Fibroblast of pulmonary artery (primary cell): ENCODE results near the gene ZDHHC18.
A peak's percentile ranks its signal among the peaks of the same experiment; 100 is the strongest.
"Not testable (repeated sequence)": the region's sequence is repeated elsewhere in the genome, so short reads cannot be mapped to it uniquely, and the experiment has no call there.

Source experiments
- DNase-seq: peaks from one replicate; pipeline ENCODE4 v3.0.0-alpha.2; 2010; ENCODE audit warnings: low read depth
- H3K4me3 ChIP-seq: replicated peaks from 2 replicates; pipeline ENCODE4 v1.5.1; 2011; ENCODE audit warnings: low read depth, mild to moderate bottlenecking, control low read depth, low read length, moderate library complexity
- TF ChIP-seq, protein P1 (sequence below): IDR thresholded peaks from 2 replicates; pipeline ENCODE4 v1.5.1; 2011; ENCODE audit warnings: mild to moderate bottlenecking, control low read depth, low read length, inconsistent platforms; ENCODE audit errors: missing control alignments

Gene ZDHHC18

DNA sequence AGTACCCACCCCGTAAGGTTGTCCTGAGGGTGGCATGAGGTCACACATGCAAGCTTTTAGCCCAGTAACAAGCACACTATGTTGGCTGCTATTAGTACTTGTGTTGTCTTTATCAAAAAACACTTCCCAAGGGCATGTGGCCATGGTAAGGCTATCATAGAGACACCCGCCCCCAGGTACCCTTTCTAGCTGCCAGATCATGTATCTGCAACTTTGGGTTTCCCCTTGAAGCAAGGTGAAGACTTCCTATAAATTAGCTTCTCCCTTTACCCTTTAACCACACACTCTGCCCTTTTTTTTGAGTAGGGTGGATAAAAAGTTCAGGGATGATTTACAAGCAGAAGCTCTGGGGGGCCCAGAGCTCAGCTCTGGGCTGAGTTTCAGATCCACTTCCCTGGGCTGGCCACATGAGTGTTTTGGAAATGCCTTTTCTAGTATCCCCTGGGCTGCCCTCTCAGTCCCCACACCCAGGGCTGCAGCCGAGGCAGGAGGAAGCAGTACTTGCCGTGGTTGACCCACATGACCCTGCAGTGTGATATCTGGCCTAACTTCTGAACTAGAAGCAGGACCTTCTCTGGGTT, 2.0 kb downstream of the ZDHHC18 start:
- TF ChIP-seq, protein P1, sequence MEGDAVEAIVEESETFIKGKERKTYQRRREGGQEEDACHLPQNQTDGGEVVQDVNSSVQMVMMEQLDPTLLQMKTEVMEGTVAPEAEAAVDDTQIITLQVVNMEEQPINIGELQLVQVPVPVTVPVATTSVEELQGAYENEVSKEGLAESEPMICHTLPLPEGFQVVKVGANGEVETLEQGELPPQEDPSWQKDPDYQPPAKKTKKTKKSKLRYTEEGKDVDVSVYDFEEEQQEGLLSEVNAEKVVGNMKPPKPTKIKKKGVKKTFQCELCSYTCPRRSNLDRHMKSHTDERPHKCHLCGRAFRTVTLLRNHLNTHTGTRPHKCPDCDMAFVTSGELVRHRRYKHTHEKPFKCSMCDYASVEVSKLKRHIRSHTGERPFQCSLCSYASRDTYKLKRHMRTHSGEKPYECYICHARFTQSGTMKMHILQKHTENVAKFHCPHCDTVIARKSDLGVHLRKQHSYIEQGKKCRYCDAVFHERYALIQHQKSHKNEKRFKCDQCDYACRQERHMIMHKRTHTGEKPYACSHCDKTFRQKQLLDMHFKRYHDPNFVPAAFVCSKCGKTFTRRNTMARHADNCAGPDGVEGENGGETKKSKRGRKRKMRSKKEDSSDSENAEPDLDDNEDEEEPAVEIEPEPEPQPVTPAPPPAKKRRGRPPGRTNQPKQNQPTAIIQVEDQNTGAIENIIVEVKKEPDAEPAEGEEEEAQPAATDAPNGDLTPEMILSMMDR, result no peak
- no peak for DNase-seq
- H3K4me3 ChIP-seq, result no peak overlapping the region

DNA sequence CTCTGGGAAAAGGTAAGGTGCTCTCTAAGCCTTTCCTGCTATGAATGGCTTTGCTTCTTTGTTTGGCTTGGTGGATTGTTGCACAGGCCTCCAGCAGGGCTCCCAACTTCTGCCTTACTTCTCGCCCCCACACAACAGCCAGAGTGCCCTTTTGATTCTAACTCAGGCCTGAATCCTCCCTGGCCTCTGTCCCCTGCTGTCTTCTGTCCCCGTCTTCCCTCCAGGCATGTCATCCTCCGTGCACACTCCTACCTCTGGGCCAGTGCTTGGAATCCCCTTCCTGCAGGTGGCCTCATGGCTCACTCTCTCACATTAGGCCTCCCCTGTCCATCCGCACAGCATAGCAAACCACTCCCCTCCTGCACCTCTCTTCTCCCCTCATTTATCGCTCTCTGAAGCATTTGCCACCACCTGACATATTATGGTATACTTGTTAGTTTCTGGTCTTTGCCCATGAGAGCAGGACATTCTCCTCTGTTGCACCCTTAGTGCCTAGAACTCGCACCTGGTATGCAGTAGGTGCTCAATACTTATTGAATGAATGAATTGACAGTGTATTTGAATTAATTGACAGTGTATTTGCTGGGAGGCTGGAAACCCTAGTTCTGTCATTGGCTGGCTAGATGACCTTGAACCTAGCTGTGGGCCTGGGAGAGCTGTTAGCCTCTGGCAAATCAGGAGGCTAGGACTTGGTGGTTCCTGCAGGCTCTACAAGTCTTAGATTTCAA, 2.9 kb downstream of the ZDHHC18 start:
- no peak for DNase-seq
- H3K4me3 ChIP-seq, result no peak overlapping the region
- TF ChIP-seq, protein P1, result no peak

DNA sequence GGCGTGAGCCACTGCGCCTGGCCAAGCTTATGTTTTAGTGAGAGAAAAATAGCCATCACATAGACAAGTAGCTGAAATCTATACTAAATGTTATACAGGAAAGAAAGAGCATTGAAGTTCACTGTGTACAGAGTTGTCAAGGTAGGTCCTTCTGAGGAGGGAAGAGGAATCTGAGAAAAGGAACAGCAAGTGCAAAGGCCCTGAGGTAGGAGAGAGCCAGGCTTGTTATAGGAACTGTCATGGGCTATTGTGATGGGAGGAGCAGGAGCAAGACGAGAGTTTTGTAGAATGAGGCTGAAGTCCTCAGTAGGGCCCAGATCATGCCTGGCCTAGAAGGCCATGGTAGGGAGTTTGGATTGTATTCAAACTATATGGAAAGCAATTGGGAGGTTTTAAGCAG, 4.6 kb downstream of the ZDHHC18 start:
- DNase-seq, result no peak
- H3K4me3 ChIP-seq, result no peak overlapping the region
- TF ChIP-seq, protein P1, result no peak

DNA sequence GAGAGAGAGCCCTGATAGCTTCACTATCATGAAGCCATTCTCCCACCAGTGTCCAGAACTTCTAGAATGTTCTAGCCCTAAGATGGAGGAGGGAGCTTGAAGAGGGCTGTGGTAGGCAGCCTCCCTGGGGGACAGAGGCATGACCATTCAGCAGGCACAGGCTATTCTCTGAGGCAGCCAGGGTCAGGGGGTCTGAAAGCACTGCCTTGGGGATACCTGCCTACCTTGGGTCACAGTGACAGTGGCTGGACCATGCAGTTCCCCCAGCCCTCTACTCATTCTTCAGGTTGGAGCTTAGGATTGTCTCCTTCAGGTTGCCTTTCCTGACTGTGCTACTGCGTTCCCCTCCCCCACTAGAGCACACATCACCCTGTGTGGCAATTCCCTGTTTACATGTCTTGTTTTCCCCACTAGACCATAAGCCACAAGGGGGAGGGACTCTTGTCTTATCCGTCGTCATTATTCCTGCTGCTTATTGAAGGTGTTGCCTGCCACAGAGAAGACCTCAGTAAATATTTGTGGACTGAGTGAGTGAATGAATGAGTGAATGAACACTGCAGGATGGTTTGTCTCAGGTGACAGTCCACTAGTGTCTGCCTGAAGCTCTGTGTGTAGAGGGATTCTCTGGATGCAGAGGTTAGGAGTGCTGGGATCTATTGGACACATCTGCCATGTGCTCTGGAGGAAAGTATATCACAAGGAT, 5.2 kb downstream of the ZDHHC18 start:
- peak; percentile 8 for DNase-seq
- no peak overlapping the region for H3K4me3 ChIP-seq

DNA sequence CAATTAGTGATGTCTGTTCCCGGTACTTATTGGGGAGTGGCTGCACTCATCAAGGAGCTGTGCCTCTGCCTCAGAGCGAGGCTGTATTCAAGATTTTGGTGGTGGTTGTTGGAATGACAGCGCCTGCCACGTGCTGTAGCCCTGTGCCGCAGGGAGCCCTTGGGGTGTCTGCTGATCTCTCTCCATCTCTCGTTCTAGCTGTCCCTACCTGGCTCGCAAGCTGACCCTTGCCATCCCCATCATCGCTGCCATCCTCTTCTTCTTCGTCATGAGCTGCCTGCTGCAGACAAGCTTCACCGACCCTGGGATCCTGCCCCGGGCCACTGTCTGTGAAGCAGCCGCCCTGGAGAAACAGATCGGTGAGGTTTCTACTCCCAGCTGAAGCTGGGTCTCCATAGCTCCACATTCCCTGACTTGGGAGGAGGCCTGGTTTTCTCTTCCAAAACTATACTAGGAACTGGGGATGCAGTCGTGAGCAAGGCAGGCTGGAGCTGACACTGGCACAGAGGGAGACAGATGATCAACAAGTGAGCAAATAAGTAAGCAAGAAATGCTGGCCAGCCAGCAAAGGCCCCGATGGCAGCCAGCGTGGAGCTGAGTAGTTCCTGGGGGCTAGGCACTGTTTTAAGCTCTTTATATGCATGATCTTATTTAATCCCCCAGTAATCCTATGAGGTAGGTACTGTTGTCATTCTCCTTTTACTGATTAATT, 5.9 kb downstream of the ZDHHC18 start:
- TF ChIP-seq, protein P1, result no peak

More for the DNA sequence above, 5.2 kb downstream of the ZDHHC18 start:
- TF ChIP-seq, protein P1, result no peak

DNA sequence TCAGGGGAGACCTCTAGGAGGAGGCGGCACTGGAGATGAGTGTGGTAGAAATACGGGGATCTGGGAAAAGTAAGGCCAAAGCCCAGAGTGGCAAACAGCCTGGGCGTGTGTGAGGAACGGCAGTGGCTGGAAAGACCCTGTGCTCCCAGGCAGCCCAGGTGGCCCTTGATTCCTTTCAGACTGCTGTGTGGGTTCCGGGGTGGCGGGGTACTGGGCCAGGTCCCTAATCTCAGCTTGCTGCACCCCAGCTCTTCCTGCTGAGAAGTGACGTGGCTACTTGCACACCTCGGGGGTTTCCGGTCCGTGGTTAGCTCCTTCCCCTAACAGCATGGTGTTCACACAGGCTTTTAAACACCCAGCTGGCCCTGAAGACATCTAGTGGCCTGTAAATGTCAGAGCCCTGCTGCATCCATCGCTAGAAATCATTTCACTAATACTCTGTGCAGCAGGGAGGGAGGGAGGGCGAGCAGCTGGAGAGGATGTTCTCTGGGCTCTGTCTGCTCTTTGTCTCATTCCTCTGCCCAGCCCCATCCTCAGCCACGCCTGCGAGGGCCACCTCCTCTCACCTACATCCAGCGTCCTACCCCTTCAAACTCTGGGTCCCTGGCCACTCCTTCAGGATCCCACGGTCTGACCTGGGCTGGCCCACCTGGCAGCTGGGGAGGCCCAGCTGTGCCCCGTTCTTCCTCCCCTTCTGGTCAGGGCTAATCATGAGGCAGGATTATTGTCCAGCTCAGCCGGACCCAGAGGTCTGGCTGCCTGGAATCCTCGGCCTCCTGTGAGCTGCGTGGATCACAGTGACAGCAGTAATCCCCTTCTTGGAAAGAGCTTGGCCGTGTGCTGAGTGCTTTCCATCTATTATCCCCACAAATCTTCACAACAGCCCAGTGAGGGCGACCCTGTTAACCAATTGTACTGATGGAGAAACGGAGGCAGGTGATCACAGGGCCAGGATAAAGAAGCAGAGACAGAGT, 7.2 kb downstream of the ZDHHC18 start:
- TF ChIP-seq, protein P1, result no peak
- H3K4me3 ChIP-seq, result no peak overlapping the region
- no peak for DNase-seq

More for the DNA sequence above, 5.9 kb downstream of the ZDHHC18 start:
- DNase-seq, result no peak
- no peak overlapping the region for H3K4me3 ChIP-seq

DNA sequence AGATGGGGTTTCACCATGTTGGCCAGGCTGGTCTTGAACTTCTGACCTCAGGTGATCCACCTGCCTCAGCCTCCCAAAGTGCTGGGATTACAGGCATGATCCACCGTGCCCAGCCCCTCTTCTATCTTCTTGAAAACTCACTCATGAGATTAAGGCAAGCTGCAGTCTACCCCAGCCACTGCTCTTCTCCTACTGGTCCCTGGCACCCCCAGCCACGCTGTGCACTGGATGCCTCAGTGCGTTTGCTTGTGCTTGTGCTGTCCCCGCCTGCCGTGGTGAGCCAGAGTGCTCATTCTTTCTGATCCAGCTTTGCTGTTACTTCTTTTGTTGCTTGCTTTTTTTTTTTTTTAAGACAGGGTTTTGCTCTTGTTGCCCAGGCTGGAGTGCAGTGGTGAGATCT, 11.2 kb downstream of the ZDHHC18 start:
- not testable (repeated sequence) for DNase-seq, H3K4me3 ChIP-seq
